ENCODE results near the gene RHOB.

Gene RHOB

GRCh38 chr2:20438334-20439192, 8.3 kb upstream of the RHOB start:
- H3K4me3 ChIP-seq (ENCODE audit: low read length) = no peak overlapping the region
- DNase-seq (ENCODE audit: low read depth) = no peak
- TF ChIP-seq CTCF (conservative IDR thresholded peaks at IDR 0.05; ENCODE audit: low read depth, low read length) = no peak

- DNase-seq (ENCODE audit: low read depth) = no peak
- TF ChIP-seq CTCF (conservative IDR thresholded peaks at IDR 0.05; ENCODE audit: low read depth, low read length) = no peak
- H3K4me3 ChIP-seq (ENCODE audit: low read length) = no peak overlapping the region
These were observed 7.7 kb upstream of the RHOB start for GRCh38 chr2:20439193-20439475.

GRCh38 chr2:20439503-20439902, 7.4 kb upstream of the RHOB start:
- TF ChIP-seq CTCF (conservative IDR thresholded peaks at IDR 0.05; ENCODE audit: low read depth, low read length) = no peak
- DNase-seq (ENCODE audit: low read depth) = no peak
- no peak overlapping the region for H3K4me3 ChIP-seq (ENCODE audit: low read length)

- DNase-seq (ENCODE audit: low read depth) = no peak
- no peak for TF ChIP-seq CTCF (conservative IDR thresholded peaks at IDR 0.05; ENCODE audit: low read depth, low read length)
- H3K4me3 ChIP-seq (ENCODE audit: low read length) = no peak overlapping the region
These were observed 6.8 kb upstream of the RHOB start for GRCh38 chr2:20440001-20440560.

- no peak overlapping the region for H3K4me3 ChIP-seq (ENCODE audit: low read length)
- DNase-seq (ENCODE audit: low read depth) = no peak
- peak; percentile 46 for TF ChIP-seq CTCF (conservative IDR thresholded peaks at IDR 0.05; ENCODE audit: low read depth, low read length)
These were observed 3.5 kb upstream of the RHOB start for GRCh38 chr2:20443276-20443920.

- H3K4me3 ChIP-seq (ENCODE audit: low read length) = no peak overlapping the region
- no peak for TF ChIP-seq CTCF (conservative IDR thresholded peaks at IDR 0.05; ENCODE audit: low read depth, low read length)
These were observed 2.5 kb upstream of the RHOB start for GRCh38 chr2:20444101-20444992.

More at GRCh38 chr2:20444101-20444992, 2.5 kb upstream of the RHOB start:
- no peak for DNase-seq (ENCODE audit: low read depth)

All from retinal pigment epithelial cell (primary cell).